Measurements from ENCODE around the gene KLHL15.

KLHL15 gene

GRCh38 chrX:24027985-24028384 is 999 bp upstream of the KLHL15 start:
- no peaks in the 10 kb centered on the region for H3K9me3 ChIP-seq (ENCODE audit: control insufficient read depth in 1 of 2, low read length in 2 of 2)
- H3K4me1 ChIP-seq (ENCODE audit: control insufficient read depth in 1 of 2, insufficient read depth in 2 of 2, low read length in 2 of 2): no peaks in the 10 kb centered on the region
- no peaks in the 10 kb centered on the region for H3K27me3 ChIP-seq (ENCODE audit: low read depth, low read length)
- H3K27ac ChIP-seq (ENCODE audit: low read length): no peak overlapping the region
- H3K36me3 ChIP-seq (ENCODE audit: control insufficient read depth in 1 of 2, insufficient read depth in 2 of 2, low read length in 2 of 2): peaks cover 0 to 3% of the 10 kb centered on the region in 2 donors
- H3K4me3 ChIP-seq (ENCODE audit: low read depth in 1 of 2, low read length in 2 of 2): no peak overlapping the region

- peak overlapping the region; percentile 80 for H3K27ac ChIP-seq (ENCODE audit: low read length)
- H3K4me1 ChIP-seq (ENCODE audit: control insufficient read depth in 1 of 2, insufficient read depth in 2 of 2, low read length in 2 of 2): peaks cover 0 to 4% of the 10 kb centered on the region in 2 donors
- peak overlapping the region; percentile 53 to 60 for H3K4me3 ChIP-seq (ENCODE audit: low read depth in 1 of 2, low read length in 2 of 2)
- no peaks in the 10 kb centered on the region for H3K27me3 ChIP-seq (ENCODE audit: low read depth, low read length)
- peaks cover 0 to 3% of the 10 kb centered on the region in 2 donors for H3K36me3 ChIP-seq (ENCODE audit: control insufficient read depth in 1 of 2, insufficient read depth in 2 of 2, low read length in 2 of 2)
- H3K9me3 ChIP-seq (ENCODE audit: control insufficient read depth in 1 of 2, low read length in 2 of 2): no peaks in the 10 kb centered on the region
These were observed 554 bp downstream of the KLHL15 start for GRCh38 chrX:24026432-24026831.

GRCh38 chrX:24025741-24026403 is 1.1 kb downstream of the KLHL15 start:
- peak overlapping the region; percentile 53 to 60 for H3K4me3 ChIP-seq (ENCODE audit: low read depth in 1 of 2, low read length in 2 of 2)
- H3K36me3 ChIP-seq (ENCODE audit: control insufficient read depth in 1 of 2, insufficient read depth in 2 of 2, low read length in 2 of 2): peaks cover 0 to 3% of the 10 kb centered on the region in 2 donors
- H3K27ac ChIP-seq (ENCODE audit: low read length): peak overlapping the region; percentile 80
- H3K4me1 ChIP-seq (ENCODE audit: control insufficient read depth in 1 of 2, insufficient read depth in 2 of 2, low read length in 2 of 2): peaks cover 0 to 7% of the 10 kb centered on the region in 2 donors
- H3K27me3 ChIP-seq (ENCODE audit: low read depth, low read length): no peaks in the 10 kb centered on the region
- no peaks in the 10 kb centered on the region for H3K9me3 ChIP-seq (ENCODE audit: control insufficient read depth in 1 of 2, low read length in 2 of 2)

GRCh38 chrX:24024819-24025740 is 1.9 kb downstream of the KLHL15 start:
- Histone ChIP-seq H3K27ac (ENCODE audit: low read length) (peak overlapping the region; percentile 69), H3K4me1 (ENCODE audit: control insufficient read depth in 1 of 2, insufficient read depth in 2 of 2, low read length in 2 of 2) (peaks cover 0 to 11% of the 10 kb centered on the region in 2 donors), H3K27me3 (ENCODE audit: low read depth, low read length) (no peaks in the 10 kb centered on the region), H3K36me3 (ENCODE audit: control insufficient read depth in 1 of 2, insufficient read depth in 2 of 2, low read length in 2 of 2) (peaks cover 0 to 3% of the 10 kb centered on the region in 2 donors), H3K4me3 (ENCODE audit: low read depth in 1 of 2, low read length in 2 of 2) (peak overlapping the region; percentile 73 to 86), H3K9me3 (ENCODE audit: control insufficient read depth in 1 of 2, low read length in 2 of 2) (no peaks in the 10 kb centered on the region)

- Histone ChIP-seq H3K27me3 (ENCODE audit: low read depth, low read length) (no peaks in the 10 kb centered on the region), H3K4me3 (ENCODE audit: low read depth in 1 of 2, low read length in 2 of 2) (peak overlapping the region; percentile 73 to 86), H3K4me1 (ENCODE audit: control insufficient read depth in 1 of 2, insufficient read depth in 2 of 2, low read length in 2 of 2) (peaks cover 0 to 11% of the 10 kb centered on the region in 2 donors), H3K36me3 (ENCODE audit: control insufficient read depth in 1 of 2, insufficient read depth in 2 of 2, low read length in 2 of 2) (peaks cover 0 to 3% of the 10 kb centered on the region in 2 donors), H3K27ac (ENCODE audit: low read length) (peak overlapping the region; percentile 69), H3K9me3 (ENCODE audit: control insufficient read depth in 1 of 2, low read length in 2 of 2) (no peaks in the 10 kb centered on the region)
These were observed 2.9 kb downstream of the KLHL15 start for GRCh38 chrX:24023972-24024669.

- peaks cover 0 to 11% of the 10 kb centered on the region in 2 donors for H3K4me1 ChIP-seq (ENCODE audit: control insufficient read depth in 1 of 2, insufficient read depth in 2 of 2, low read length in 2 of 2)
- no peak overlapping the region for H3K27ac ChIP-seq (ENCODE audit: low read length)
- no peaks in the 10 kb centered on the region for H3K27me3 ChIP-seq (ENCODE audit: low read depth, low read length)
- peak overlapping the region; percentile 73 to 86 for H3K4me3 ChIP-seq (ENCODE audit: low read depth in 1 of 2, low read length in 2 of 2)
- H3K9me3 ChIP-seq (ENCODE audit: control insufficient read depth in 1 of 2, low read length in 2 of 2): no peaks in the 10 kb centered on the region
- peaks cover 0 to 3% of the 10 kb centered on the region in 2 donors for H3K36me3 ChIP-seq (ENCODE audit: control insufficient read depth in 1 of 2, insufficient read depth in 2 of 2, low read length in 2 of 2)
These were observed 3.4 kb downstream of the KLHL15 start for GRCh38 chrX:24023544-24023943.

- H3K4me1 ChIP-seq (ENCODE audit: control insufficient read depth in 1 of 2, insufficient read depth in 2 of 2, low read length in 2 of 2): peaks cover 0 to 11% of the 10 kb centered on the region in 2 donors
- H3K9me3 ChIP-seq (ENCODE audit: control insufficient read depth in 1 of 2, low read length in 2 of 2): no peaks in the 10 kb centered on the region
- no peaks in the 10 kb centered on the region for H3K36me3 ChIP-seq (ENCODE audit: control insufficient read depth in 1 of 2, insufficient read depth in 2 of 2, low read length in 2 of 2)
- H3K27me3 ChIP-seq (ENCODE audit: low read depth, low read length): no peaks in the 10 kb centered on the region
- H3K27ac ChIP-seq (ENCODE audit: low read length): no peak overlapping the region
- H3K4me3 ChIP-seq (ENCODE audit: low read depth in 1 of 2, low read length in 2 of 2): no peak overlapping the region
These were observed 6.6 kb downstream of the KLHL15 start for GRCh38 chrX:24020306-24020876.

GRCh38 chrX:24019448-24019847 is 7.5 kb downstream of the KLHL15 start:
- Histone ChIP-seq H3K27ac (ENCODE audit: low read length) (no peak overlapping the region), H3K9me3 (ENCODE audit: control insufficient read depth in 1 of 2, low read length in 2 of 2) (no peaks in the 10 kb centered on the region), H3K27me3 (ENCODE audit: low read depth, low read length) (no peaks in the 10 kb centered on the region), H3K36me3 (ENCODE audit: control insufficient read depth in 1 of 2, insufficient read depth in 2 of 2, low read length in 2 of 2) (no peaks in the 10 kb centered on the region), H3K4me1 (ENCODE audit: control insufficient read depth in 1 of 2, insufficient read depth in 2 of 2, low read length in 2 of 2) (peaks cover 0 to 11% of the 10 kb centered on the region in 2 donors), H3K4me3 (ENCODE audit: low read depth in 1 of 2, low read length in 2 of 2) (no peak overlapping the region)

- no peak overlapping the region for H3K27ac ChIP-seq (ENCODE audit: low read length)
- H3K36me3 ChIP-seq (ENCODE audit: control insufficient read depth in 1 of 2, insufficient read depth in 2 of 2, low read length in 2 of 2): no peaks in the 10 kb centered on the region
- H3K4me3 ChIP-seq (ENCODE audit: low read depth in 1 of 2, low read length in 2 of 2): no peak overlapping the region
These were observed 8.2 kb downstream of the KLHL15 start for GRCh38 chrX:24018809-24019208.

GRCh38 chrX:24017674-24018073 is 9.3 kb downstream of the KLHL15 start:
- no peaks in the 10 kb centered on the region for H3K27me3 ChIP-seq (ENCODE audit: low read depth, low read length)
- no peak overlapping the region for H3K4me3 ChIP-seq (ENCODE audit: low read depth in 1 of 2, low read length in 2 of 2)
- H3K27ac ChIP-seq (ENCODE audit: low read length): no peak overlapping the region
- no peaks in the 10 kb centered on the region for H3K9me3 ChIP-seq (ENCODE audit: control insufficient read depth in 1 of 2, low read length in 2 of 2)
- peaks cover 0 to 11% of the 10 kb centered on the region in 2 donors for H3K4me1 ChIP-seq (ENCODE audit: control insufficient read depth in 1 of 2, insufficient read depth in 2 of 2, low read length in 2 of 2)
- no peaks in the 10 kb centered on the region for H3K36me3 ChIP-seq (ENCODE audit: control insufficient read depth in 1 of 2, insufficient read depth in 2 of 2, low read length in 2 of 2)

More at GRCh38 chrX:24018809-24019208, 8.2 kb downstream of the KLHL15 start:
- Histone ChIP-seq H3K4me1 (ENCODE audit: control insufficient read depth in 1 of 2, insufficient read depth in 2 of 2, low read length in 2 of 2) (peaks cover 0 to 11% of the 10 kb centered on the region in 2 donors), H3K27me3 (ENCODE audit: low read depth, low read length) (no peaks in the 10 kb centered on the region), H3K9me3 (ENCODE audit: control insufficient read depth in 1 of 2, low read length in 2 of 2) (no peaks in the 10 kb centered on the region)

Data from muscle layer of duodenum (tissue), 2 donors.